Epithelial cell of esophagus (primary cell): ENCODE results near the gene DLGAP1.
A peak's percentile ranks its signal among the peaks of the same experiment; 100 is the strongest.
"Not testable (repeated sequence)": the region's sequence is repeated elsewhere in the genome, so short reads cannot be mapped to it uniquely, and the experiment has no call there.

ENCODE experiments used
- DNase-seq: peaks from one replicate; pipeline ENCODE4 v3.0.0; 2010; ENCODE audit warnings: low read depth
- H3K4me3 ChIP-seq: 2 replicates; pipeline ENCODE4 v1.5.1; 2011; ENCODE audit warnings: mild to moderate bottlenecking, low read length, control low read depth
- CTCF ChIP-seq: IDR thresholded peaks from 2 replicates; pipeline ENCODE4 v1.5.1; 2011; ENCODE audit warnings: low read depth, mild to moderate bottlenecking, low read length, control low read depth, inconsistent platforms; ENCODE audit not compliant: insufficient read depth; ENCODE audit errors: missing control alignments

DLGAP1 gene

GRCh38 chr18:4455113-4455811 lies at the start of gene DLGAP1:
Gene DLGAP1, minus strand, starts transcription at chr18:4455307.
- peak; percentile 44 for DNase-seq
- peak within 1 kb of the TSS; percentile 13 for H3K4me3 ChIP-seq
- TF ChIP-seq CTCF: no peak

GRCh38 chr18:4494703-4495284 lies 39.7 kb upstream of the DLGAP1 start:
- not testable (repeated sequence) for DNase-seq, H3K4me3 ChIP-seq

GRCh38 chr18:4468511-4468910 lies 13.4 kb upstream of the DLGAP1 start:
- DNase-seq: no peak
- no peak overlapping the region for H3K4me3 ChIP-seq
- no peak for TF ChIP-seq CTCF

- H3K4me3 ChIP-seq: peak overlapping the region; percentile 13
- no peak for DNase-seq
- no peak for TF ChIP-seq CTCF
Observed at GRCh38 chr18:4454537-4455112, 482 bp downstream of the DLGAP1 start.

- H3K4me3 ChIP-seq: no peak overlapping the region
- DNase-seq: no peak
- no peak for TF ChIP-seq CTCF
Observed at GRCh38 chr18:4453874-4454536, 1.1 kb downstream of the DLGAP1 start.

- no peak for DNase-seq
- TF ChIP-seq CTCF: no peak
- H3K4me3 ChIP-seq: no peak overlapping the region
Observed at GRCh38 chr18:4453567-4453873, 1.6 kb downstream of the DLGAP1 start.

- H3K4me3 ChIP-seq: no peak overlapping the region
- no peak for DNase-seq
Observed at GRCh38 chr18:4450065-4450658, 4.9 kb downstream of the DLGAP1 start.

More at GRCh38 chr18:4450065-4450658, 4.9 kb downstream of the DLGAP1 start:
- TF ChIP-seq CTCF: no peak
